PC-3 (cell line): ENCODE measurements around the gene PCDH15.

ENCODE experiments used
- EZH2 ChIP-seq: fragments of 300-600 bp; sonication (generic); IDR thresholded peaks from one replicate; pipeline ENCODE4 v1.6.1; 2017; ENCODE audit warnings: antibody characterized with exemption, mild to moderate bottlenecking, low read length; ENCODE audit not compliant: unreplicated experiment
- TF ChIP-seq, protein P1 (sequence below): fragments of 300-600 bp; sonication (generic); conservative IDR thresholded peaks from 2 replicates; pipeline ENCODE4 v1.5.1; 2017; ENCODE audit warnings: antibody characterized with exemption, low read depth, mild to moderate bottlenecking, low read length

DNA sequence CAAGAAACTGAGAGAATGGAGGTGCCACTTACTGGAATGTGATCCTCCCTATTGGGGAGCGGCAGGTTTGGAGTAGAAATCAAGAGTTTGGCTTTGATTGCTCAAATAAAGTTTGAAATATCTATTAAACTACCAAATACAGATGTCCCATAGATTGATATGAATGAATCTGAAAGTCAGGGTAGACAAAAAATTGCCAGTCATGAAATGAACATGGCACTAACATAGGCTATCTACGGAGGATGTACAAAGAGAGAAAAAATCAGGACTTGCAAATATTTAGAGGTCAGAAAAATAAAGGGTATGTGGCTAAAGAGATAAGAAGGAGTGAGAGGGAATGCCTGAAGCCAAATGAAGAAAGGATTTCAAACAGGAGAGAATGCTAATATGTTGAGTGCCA is 119.9 kb downstream of the PCDH15 start:
- TF ChIP-seq, protein P1, sequence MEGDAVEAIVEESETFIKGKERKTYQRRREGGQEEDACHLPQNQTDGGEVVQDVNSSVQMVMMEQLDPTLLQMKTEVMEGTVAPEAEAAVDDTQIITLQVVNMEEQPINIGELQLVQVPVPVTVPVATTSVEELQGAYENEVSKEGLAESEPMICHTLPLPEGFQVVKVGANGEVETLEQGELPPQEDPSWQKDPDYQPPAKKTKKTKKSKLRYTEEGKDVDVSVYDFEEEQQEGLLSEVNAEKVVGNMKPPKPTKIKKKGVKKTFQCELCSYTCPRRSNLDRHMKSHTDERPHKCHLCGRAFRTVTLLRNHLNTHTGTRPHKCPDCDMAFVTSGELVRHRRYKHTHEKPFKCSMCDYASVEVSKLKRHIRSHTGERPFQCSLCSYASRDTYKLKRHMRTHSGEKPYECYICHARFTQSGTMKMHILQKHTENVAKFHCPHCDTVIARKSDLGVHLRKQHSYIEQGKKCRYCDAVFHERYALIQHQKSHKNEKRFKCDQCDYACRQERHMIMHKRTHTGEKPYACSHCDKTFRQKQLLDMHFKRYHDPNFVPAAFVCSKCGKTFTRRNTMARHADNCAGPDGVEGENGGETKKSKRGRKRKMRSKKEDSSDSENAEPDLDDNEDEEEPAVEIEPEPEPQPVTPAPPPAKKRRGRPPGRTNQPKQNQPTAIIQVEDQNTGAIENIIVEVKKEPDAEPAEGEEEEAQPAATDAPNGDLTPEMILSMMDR = no peak
- no peak for TF ChIP-seq EZH2
